Hypothalamus (tissue), 51 donors: ENCODE measurements around the gene TJP3.
"Not testable (repeated sequence)": the region's sequence is repeated elsewhere in the genome, so short reads cannot be mapped to it uniquely, and the experiment has no call there.

Experiments
- DNase-seq, 51 donors: peaks; one replicate each; lab custom pipeline; 2025; lab: John Stamatoyannopoulos, UW

TJP3 gene

GRCh38 chr19:3762501-3763459, 54.6 kb downstream of the TJP3 start, which contains the start of gene MRPL54:
TSS of gene MRPL54 (plus strand) at chr19:3762682. CDS start at chr19:3762701, 19 bp downstream.
- peak; percentile 91 to 100 (median 98) for DNase-seq

- no peak for DNase-seq
These were observed 56.9 kb downstream of the TJP3 start for GRCh38 chr19:3765121-3765520.

DNA sequence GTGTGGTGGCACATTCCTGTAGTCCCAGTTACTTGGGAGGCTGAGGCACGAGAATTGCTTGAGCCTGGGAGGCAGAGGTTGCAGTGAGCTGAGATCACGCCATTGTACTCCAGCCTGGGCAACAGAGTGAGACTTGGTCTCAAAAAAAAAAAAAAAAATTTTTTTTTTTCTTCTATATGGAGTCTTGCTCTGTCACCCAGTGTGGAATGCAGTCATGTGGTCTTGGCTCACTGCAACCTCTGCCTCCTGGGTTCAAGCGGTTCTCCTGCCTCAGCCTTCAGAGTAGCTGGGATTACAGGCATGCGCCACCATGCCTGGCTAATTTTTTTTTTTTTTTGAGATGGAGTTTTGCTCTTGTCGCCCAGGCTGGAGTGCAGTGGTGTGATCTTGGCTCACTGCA, 57.6 kb downstream of the TJP3 start:
- DNase-seq, result not testable (repeated sequence)

GRCh38 chr19:3766520-3766919, 58.3 kb downstream of the TJP3 start:
- DNase-seq, result no peak

DNA sequence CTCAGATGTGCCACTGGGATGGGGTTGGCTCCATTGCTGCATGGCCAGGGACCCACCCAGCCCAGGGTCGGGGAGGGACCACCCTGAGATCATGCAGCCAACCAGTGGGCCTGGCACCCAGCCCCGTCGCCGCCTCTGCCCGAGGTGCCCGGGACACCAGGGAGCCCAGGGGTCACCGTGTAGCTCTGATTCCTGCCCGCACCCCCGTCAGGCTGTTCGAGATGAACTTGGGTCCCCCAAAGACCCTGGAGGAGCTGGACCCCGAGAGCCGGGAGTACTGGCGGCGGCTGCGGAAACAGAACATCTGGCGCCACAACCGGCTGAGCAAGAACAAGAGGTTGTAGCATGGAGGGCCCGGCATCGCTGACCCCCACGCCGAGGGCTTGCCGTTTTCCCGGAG, 58.9 kb downstream of the TJP3 start:
- no peak for DNase-seq

DNA sequence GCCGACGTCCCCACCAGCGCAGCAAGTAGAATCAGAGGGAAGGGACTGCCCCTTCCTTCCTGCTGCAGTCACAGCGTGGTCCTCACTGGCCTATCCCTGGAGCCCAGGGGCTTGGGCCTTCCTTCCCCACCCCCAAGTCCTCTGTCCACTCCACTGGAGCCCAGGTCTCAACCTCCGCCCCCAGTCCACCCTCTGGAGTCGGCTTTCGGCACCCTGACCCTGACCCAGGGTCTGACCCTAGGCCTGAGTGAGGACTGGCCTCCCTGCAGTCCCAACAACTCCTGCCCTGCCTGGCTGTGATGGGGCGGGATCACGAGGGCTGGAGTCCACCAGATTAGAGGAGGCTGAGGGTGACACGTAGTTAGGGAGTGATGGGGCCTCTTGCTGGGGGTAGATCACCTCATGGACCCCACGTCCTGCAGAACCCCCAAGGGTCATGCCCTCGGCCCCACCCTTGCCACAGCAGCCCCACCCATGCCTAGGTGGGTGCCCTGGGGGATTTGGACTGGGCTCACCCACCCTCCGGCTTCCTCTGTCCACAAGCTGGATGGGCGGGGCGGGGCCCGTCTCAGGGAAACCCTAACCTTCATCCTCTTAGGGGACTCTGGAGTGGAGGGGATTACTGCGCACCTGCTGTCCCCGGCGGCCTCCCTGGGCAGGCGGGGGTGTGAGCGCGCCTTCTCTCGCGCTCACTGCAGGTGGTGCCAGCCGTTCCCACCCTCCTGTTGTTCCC, 60.0 kb downstream of the TJP3 start:
- no peak for DNase-seq

- no peak for DNase-seq
These were observed 60.5 kb downstream of the TJP3 start for GRCh38 chr19:3768748-3769099.

DNA sequence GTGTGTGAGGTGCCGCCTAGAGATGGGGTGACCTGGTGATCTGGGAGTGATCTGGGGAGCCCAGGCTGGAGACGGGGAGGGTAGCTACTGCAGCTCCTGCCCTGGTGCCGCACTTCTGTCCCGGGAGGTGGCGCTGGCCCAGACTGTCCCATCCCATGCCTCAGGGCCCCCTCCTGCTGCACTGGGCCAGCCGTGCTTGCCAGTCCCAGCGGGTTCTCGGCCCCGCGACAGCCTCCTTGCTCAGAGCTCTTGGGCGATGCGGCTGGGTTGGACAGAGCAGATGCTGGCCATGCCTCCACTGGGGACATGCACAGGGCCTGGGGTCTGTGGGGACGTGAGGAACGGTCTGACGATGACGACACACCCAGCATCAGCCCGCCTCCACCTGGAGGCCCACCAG, 61.3 kb downstream of the TJP3 start:
- no peak for DNase-seq

DNA sequence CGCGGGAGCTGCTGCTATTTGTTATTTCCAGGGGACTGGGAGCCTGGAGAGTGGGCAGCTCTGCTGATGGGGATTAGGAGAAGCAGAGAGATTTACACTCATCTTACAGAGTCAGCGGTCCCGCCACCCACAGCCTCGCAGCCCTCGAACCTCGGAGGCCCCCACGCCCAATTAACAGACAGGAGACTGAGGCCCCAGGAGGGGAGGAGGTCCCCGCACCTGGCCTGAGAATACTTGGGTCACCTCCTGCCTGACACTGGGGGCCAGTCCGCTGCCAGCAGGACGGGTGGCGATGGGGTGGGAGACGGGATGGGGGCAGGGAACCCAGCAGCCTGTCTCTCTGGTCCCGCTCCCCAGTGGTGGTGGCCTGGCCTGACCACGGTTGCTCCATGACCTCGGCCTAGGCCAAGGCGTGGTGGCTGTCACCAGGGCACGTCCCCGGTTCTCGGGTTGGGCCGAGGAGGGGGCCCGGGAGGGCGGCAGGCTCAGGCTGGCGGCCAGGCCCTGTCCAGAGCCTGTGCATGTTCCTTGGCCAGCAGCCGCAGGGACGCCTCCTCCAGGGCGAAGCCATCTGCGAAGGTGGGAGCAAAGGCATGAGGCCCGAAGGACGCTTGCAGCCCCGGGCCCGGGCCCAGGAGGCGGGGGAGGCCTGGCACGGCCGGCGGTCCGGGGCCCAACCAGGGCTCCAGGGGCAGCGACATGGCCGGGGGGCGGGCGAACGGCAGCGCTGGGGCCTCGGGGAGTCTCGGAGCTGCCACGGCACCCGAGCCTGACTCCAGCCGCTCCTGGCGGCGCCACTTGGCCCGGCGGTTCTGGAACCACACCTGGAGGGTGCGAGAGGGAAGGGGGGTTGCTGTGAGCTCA, 62.2 kb downstream of the TJP3 start:
- no peak for DNase-seq

DNA sequence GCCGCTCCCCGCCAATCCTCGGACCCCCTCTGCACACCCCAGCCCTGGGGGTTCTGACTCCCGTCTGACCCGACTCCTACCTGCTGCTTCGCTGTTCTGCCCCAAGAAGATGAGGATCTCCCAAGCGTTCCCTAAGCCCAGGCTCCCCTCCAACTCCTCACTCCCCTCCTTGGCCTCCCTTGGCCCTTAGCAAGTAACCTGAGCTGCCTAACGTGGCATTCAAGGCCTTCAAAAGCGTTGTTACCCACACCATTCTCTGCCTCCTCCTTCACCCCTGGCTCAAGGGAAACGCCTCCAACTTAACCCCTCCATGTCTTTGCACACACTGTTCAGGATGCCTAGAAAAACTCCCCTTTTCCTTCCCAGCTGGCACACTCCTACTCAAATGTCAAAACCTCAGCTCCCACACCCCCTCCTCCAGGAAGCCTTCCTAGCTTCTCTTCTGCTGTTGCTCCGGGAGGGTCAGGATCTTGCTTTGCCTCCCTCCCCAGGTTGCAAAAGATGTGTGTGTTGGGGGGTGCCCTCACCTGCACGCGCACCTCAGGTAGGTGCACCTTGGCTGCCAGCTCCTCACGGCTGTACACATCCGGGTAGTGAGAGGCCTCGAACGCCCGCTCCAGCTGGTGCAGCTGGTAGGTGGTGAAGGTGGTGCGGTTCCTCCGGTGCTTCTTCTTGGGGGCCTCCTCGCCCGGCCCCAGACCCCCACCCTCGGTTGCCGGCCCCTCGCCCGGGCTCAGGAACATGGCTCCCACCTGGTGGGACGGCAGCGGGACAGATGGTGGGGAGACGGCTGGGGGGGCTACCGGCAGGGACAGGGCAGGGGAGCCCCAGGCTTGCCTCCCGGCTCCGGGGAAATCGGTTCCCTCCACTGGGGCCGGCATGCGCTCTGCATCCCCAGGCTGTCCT, 63.1 kb downstream of the TJP3 start:
- no peak for DNase-seq

- no peak for DNase-seq
These were observed 63.8 kb downstream of the TJP3 start, which contains the start of gene RAX2 for GRCh38 chr19:3771906-3772455. TSS of gene RAX2 (minus strand) at chr19:3772228. CDS start at chr19:3771742, 486 bp downstream.

DNA sequence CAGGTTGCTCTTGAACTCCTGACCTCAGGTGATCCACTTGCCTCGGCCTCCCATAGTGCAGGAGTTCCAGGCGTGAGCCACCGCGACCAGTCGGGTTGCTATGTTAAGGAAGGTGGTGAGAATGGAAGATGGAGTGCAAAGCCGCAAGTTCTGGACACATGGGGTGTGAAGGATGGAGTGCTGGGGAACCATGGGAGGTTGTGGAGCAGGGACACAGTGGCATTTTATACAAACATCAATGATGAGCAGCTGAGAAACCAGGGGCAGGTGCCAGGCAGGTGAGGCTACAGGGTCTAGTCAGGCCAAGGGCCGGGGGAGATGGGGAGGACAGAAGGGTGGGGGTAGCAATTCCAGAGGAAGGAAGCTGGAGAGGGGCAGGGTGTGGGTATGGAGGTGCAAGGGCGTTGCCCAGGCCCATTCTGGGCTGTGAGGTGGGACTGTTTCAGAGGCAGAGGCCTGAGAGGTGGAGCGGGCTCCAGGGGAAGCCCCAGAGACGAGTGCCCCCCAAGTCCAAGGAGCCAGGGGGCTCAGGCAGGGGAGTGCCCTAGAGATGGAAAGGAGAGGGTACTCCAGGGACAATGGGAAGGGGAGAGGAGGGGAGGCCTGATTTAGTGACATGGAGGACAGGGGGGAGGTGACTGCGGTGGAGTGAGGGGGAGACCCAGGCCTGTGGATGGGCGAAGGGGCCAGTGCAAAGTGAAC, 65.8 kb downstream of the TJP3 start:
- DNase-seq, result no peak

- no peak for DNase-seq
These were observed 66.6 kb downstream of the TJP3 start for GRCh38 chr19:3774621-3775373.

DNA sequence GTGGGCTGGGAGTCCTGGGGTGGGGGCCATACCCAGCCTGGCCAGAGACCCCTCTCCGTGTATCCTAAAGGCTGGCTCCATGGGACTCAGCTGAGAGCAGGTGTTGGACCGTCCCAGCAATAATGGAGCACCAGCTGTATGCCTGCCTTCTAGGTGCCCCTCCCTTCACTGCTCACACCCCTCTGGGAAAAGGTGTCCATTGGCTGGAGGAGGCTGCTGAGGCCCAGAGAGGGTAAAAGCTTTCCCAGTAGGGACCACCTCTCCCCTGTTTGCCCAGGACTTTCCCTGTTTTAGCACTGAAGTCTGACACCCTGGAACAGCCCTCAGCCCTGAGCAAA, 67.2 kb downstream of the TJP3 start:
- DNase-seq, result no peak

DNA sequence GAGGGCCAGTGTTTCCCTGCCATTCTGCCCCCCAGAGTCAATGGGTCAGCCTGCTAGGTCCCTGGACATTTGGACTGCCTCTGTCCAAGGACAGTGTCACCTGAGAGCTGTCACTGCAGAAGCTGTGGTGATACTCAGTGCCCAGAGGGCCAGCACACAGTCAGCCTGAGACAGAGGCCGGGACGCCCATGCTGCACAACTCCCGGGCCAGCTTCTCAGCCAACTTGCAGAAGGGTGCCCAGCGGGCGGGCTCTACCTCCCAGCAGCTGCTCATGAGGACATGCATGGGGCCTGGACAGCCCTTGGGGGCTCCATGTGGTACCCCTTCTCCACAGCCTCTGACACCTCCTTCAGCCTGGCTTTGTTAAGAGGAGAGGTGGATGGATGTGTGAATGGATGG, 67.6 kb downstream of the TJP3 start:
- no peak for DNase-seq

GRCh38 chr19:3776479-3777040, 68.4 kb downstream of the TJP3 start:
- DNase-seq, result no peak

- DNase-seq, result no peak
These were observed 70.1 kb downstream of the TJP3 start for GRCh38 chr19:3778104-3778867.
